H1 (cell line): ENCODE data around the gene NUP98.

Source experiments
- CHD1 ChIP-seq: IDR thresholded peaks from 2 replicates; pipeline ENCODE4 v1.6.1; 2012; ENCODE audit warnings: low read depth, low read length, improper control_type of control experiment
- CHD2 ChIP-seq: IDR thresholded peaks from 2 replicates; pipeline ENCODE4 v1.6.1; 2012; ENCODE audit warnings: low read length, improper control_type of control experiment
- EZH2 ChIP-seq: fragments of 200-600 bp; sonication (generic); IDR thresholded peaks from 2 replicates; pipeline ENCODE4 v1.7.1; 2012; ENCODE audit warnings: low read depth, mild to moderate bottlenecking, moderate library complexity, low read length, inconsistent platforms; ENCODE audit not compliant: severe bottlenecking
- POLR2A ChIP-seq, 2 experiments: IDR thresholded peaks; 1 replicate in 1 of 2; 2 replicates in 1 of 2; pipeline ENCODE4 v1.6.1; 2011; ENCODE audit warnings: low read depth in 2 of 2, low read length in 2 of 2, mild to moderate bottlenecking in 2 of 2; ENCODE audit errors: control extremely low read depth in 1 of 2
- RFX5 ChIP-seq: IDR thresholded peaks from 2 replicates; pipeline ENCODE4 v1.6.1; 2011; ENCODE audit warnings: low read depth, low read length, improper control_type of control experiment, borderline replicate concordance
- SP1 ChIP-seq: IDR thresholded peaks from 2 replicates; pipeline ENCODE4 v1.6.1; 2011; ENCODE audit warnings: low read depth, low read length
- TF ChIP-seq, protein P1 (sequence below), 3 experiments: IDR thresholded peaks; 1 replicate in 2 of 3; 2 replicates in 1 of 3; pipeline versions ENCODE4 v1.5.1 to v1.6.1; 2011; ENCODE audit warnings: low read length in 3 of 3, mild to moderate bottlenecking in 3 of 3, inconsistent platforms in 2 of 3, low read depth in 1 of 3, moderate library complexity in 1 of 3; ENCODE audit not compliant: insufficient read depth in 1 of 3; ENCODE audit errors: control extremely low read depth in 1 of 3
- TF ChIP-seq, protein P2 (sequence below): IDR thresholded peaks from 2 replicates; pipeline ENCODE4 v1.6.1; 2011; ENCODE audit warnings: low read depth, mild to moderate bottlenecking, low read length; ENCODE audit not compliant: insufficient read depth
- TF ChIP-seq, protein P3 (sequence below): IDR thresholded peaks from 2 replicates; pipeline ENCODE4 v1.6.1; 2011; ENCODE audit warnings: low read length, improper control_type of control experiment

DNA sequence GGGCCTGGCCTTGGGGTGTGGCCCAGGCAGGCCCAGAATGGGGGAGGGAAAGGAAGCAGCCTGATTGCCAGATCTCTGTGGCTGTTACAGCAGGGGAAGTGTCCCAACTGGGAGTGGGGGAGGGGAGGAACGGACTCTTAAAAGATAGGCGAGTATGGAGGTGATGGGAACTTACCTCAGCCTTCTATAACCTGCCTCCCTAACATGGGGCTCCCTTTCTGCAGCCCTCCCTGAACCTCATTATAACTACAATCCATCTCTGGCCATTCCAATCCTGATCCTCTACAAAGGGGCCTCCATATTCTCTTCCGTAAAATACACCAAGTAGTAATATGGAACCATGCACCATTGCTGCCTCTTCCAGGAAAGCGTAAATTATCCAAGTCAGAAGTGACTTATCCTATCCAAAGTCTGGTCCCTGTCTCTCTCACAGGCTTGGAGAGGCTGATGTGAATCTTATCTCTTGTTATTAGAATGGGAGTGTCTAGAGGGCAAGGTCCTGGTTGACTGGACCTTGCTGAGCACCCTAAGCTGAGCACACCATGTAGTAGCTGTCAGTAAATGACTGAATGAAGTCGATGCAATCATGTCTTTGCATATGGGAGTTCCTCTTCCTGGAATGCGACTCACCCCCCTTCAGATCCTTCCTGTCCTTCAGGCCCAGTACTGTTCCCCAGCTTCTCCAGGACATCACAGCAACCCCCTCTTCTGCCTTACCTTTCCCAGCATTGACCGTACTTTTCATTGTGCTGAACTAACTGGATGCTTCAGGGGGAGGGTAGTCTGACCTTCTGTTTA, 37.5 kb upstream of the NUP98 start:
- TF ChIP-seq, protein P1, sequence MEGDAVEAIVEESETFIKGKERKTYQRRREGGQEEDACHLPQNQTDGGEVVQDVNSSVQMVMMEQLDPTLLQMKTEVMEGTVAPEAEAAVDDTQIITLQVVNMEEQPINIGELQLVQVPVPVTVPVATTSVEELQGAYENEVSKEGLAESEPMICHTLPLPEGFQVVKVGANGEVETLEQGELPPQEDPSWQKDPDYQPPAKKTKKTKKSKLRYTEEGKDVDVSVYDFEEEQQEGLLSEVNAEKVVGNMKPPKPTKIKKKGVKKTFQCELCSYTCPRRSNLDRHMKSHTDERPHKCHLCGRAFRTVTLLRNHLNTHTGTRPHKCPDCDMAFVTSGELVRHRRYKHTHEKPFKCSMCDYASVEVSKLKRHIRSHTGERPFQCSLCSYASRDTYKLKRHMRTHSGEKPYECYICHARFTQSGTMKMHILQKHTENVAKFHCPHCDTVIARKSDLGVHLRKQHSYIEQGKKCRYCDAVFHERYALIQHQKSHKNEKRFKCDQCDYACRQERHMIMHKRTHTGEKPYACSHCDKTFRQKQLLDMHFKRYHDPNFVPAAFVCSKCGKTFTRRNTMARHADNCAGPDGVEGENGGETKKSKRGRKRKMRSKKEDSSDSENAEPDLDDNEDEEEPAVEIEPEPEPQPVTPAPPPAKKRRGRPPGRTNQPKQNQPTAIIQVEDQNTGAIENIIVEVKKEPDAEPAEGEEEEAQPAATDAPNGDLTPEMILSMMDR (IDR thresholded peaks at IDR 0.05; ENCODE audit: control extremely low read depth in 1 of 3, insufficient read depth in 1 of 3, low read depth in 1 of 3, low read length in 3 of 3): no peak
- TF ChIP-seq CHD2 (no peak), RFX5 (no peak), POLR2A (IDR thresholded peaks at IDR 0.05; ENCODE audit: control extremely low read depth in 1 of 2, low read depth in 2 of 2, low read length in 2 of 2) (no peak), SP1 (no peak), CHD1 (no peak), EZH2 (no peak)
- TF ChIP-seq, protein P2, sequence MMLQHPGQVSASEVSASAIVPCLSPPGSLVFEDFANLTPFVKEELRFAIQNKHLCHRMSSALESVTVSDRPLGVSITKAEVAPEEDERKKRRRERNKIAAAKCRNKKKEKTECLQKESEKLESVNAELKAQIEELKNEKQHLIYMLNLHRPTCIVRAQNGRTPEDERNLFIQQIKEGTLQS: no peak
- TF ChIP-seq, protein P3, sequence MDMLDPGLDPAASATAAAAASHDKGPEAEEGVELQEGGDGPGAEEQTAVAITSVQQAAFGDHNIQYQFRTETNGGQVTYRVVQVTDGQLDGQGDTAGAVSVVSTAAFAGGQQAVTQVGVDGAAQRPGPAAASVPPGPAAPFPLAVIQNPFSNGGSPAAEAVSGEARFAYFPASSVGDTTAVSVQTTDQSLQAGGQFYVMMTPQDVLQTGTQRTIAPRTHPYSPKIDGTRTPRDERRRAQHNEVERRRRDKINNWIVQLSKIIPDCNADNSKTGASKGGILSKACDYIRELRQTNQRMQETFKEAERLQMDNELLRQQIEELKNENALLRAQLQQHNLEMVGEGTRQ: no peak
